Mesenchymal stem cell (in vitro differentiated cells and primary cell): ENCODE data around the gene SNX17.

Experiments
- DNase-seq: peaks from one replicate; pipeline ENCODE4 v3.0.0-alpha.2; 2013
- H2AFZ ChIP-seq: one replicate; pipeline ENCODE4 v1.6.1; 2013; ENCODE audit warnings: low read depth, mild to moderate bottlenecking, control low read depth, inconsistent platforms, low read length, moderate library complexity
- H2AK5ac ChIP-seq: 2 replicates; pipeline ENCODE4 v1.6.1; 2013; ENCODE audit warnings: low read length, moderate library complexity, mild to moderate bottlenecking, inconsistent platforms; ENCODE audit not compliant: severe bottlenecking
- H2BK120ac ChIP-seq: one replicate; pipeline ENCODE4 v1.6.1; 2013; ENCODE audit warnings: low read depth, mild to moderate bottlenecking, inconsistent platforms, low read length, moderate library complexity
- H2BK12ac ChIP-seq, 2 experiments: one replicate each; pipeline ENCODE4 v1.6.1; 2013; ENCODE audit warnings: inconsistent platforms in 2 of 2, low read length in 2 of 2, mild to moderate bottlenecking in 2 of 2, moderate library complexity in 2 of 2, control low read depth in 1 of 2
- H2BK15ac ChIP-seq: one replicate; pipeline ENCODE4 v1.6.1; 2013; ENCODE audit warnings: mild to moderate bottlenecking, low read depth, inconsistent platforms; ENCODE audit not compliant: poor library complexity, severe bottlenecking
- H2BK5ac ChIP-seq: 2 replicates; pipeline ENCODE4 v1.6.1; 2013; ENCODE audit warnings: low read depth, mild to moderate bottlenecking, low read length, control low read depth, inconsistent platforms; ENCODE audit not compliant: poor library complexity, severe bottlenecking
- H3K14ac ChIP-seq, 2 experiments: one replicate each; pipeline ENCODE4 v1.6.1; 2013; ENCODE audit warnings: inconsistent platforms in 2 of 2, low read length in 2 of 2, control low read depth in 1 of 2, mild to moderate bottlenecking in 1 of 2, moderate library complexity in 1 of 2
- H3K18ac ChIP-seq, 2 experiments: one replicate each; pipeline ENCODE4 v1.6.1; 2013; ENCODE audit warnings: inconsistent platforms in 2 of 2, low read length in 2 of 2, control low read depth in 1 of 2, low read depth in 1 of 2, mild to moderate bottlenecking in 1 of 2
- H3K23ac ChIP-seq, 2 experiments: one replicate each; pipeline ENCODE4 v1.6.1; 2013; ENCODE audit warnings: inconsistent platforms in 2 of 2, low read length in 2 of 2, mild to moderate bottlenecking in 2 of 2, moderate library complexity in 2 of 2, control low read depth in 1 of 2
- H3K27ac ChIP-seq: 2 replicates; pipeline ENCODE4 v1.5.1; 2013; ENCODE audit warnings: mild to moderate bottlenecking, moderate library complexity, low read length, control low read depth, inconsistent platforms; ENCODE audit not compliant: poor library complexity, severe bottlenecking
- H3K27me3 ChIP-seq, 2 experiments: 2 replicates each; pipeline versions ENCODE4 v1.6.1 to v1.7.0; 2013; ENCODE audit warnings: low read length in 2 of 2, mild to moderate bottlenecking in 2 of 2, moderate library complexity in 2 of 2, control low read depth in 1 of 2, inconsistent platforms in 1 of 2; ENCODE audit not compliant: control insufficient read depth in 1 of 2, insufficient read depth in 1 of 2
- H3K36me3 ChIP-seq, 2 experiments: 2 replicates each; pipeline versions ENCODE4 v1.6.1 to v1.7.0; 2013; ENCODE audit warnings: low read length in 2 of 2, control low read depth in 1 of 2, inconsistent platforms in 1 of 2, low read depth in 1 of 2, mild to moderate bottlenecking in 1 of 2; ENCODE audit not compliant: insufficient read depth in 2 of 2, control insufficient read depth in 1 of 2
- H3K4ac ChIP-seq, 2 experiments: one replicate each; pipeline ENCODE4 v1.6.1; 2013; ENCODE audit warnings: inconsistent platforms in 2 of 2, low read length in 2 of 2, mild to moderate bottlenecking in 2 of 2, moderate library complexity in 2 of 2, control low read depth in 1 of 2, low read depth in 1 of 2
- H3K4me1 ChIP-seq: 2 replicates; pipeline ENCODE4 v1.6.1; 2013; ENCODE audit warnings: low read depth, low read length, control low read depth; ENCODE audit not compliant: control insufficient read depth, insufficient read depth
- H3K4me2 ChIP-seq: 2 replicates; pipeline ENCODE4 v1.6.1; 2013; ENCODE audit warnings: low read length, mild to moderate bottlenecking, inconsistent platforms; ENCODE audit not compliant: poor library complexity, severe bottlenecking
- H3K4me3 ChIP-seq, 2 experiments: 2 replicates each; pipeline versions ENCODE4 v1.5.1 to v1.7.0; 2013; ENCODE audit warnings: low read length in 2 of 2, mild to moderate bottlenecking in 2 of 2, control low read depth in 1 of 2, low read depth in 1 of 2; ENCODE audit not compliant: insufficient read depth in 1 of 2
- H3K79me1 ChIP-seq: replicated peaks from 2 replicates; pipeline ENCODE4 v1.6.1; 2013; ENCODE audit warnings: mild to moderate bottlenecking, control low read depth, low read length, inconsistent platforms; ENCODE audit not compliant: poor library complexity, severe bottlenecking
- H3K9ac ChIP-seq: 2 replicates; pipeline ENCODE4 v1.7.0; 2013; ENCODE audit warnings: mild to moderate bottlenecking, low read length, moderate library complexity
- H3K9me3 ChIP-seq: 2 replicates; pipeline ENCODE4 v1.7.0; 2013; ENCODE audit warnings: mild to moderate bottlenecking, low read length; ENCODE audit not compliant: control insufficient read depth
- H4K8ac ChIP-seq: one replicate; pipeline ENCODE4 v1.6.1; 2013; ENCODE audit warnings: inconsistent platforms, mild to moderate bottlenecking, low read length, moderate library complexity
- H4K91ac ChIP-seq: one replicate; pipeline ENCODE4 v1.6.1; 2013; ENCODE audit warnings: mild to moderate bottlenecking, low read length, inconsistent platforms
- WGBS: methylation state at CpG from one replicate; pipeline ENCODE4 v1.1.7; 2013; ENCODE audit warnings: mixed read lengths; 5-methylcytosine and 5-hydroxymethylcytosine counted together

Gene SNX17

GRCh38 chr2:27416151-27416550 is 45.7 kb downstream of the SNX17 start:
- no peak overlapping the region for H2AK5ac ChIP-seq

GRCh38 chr2:27420996-27421395 is 50.6 kb downstream of the SNX17 start:
- Histone ChIP-seq H2AK5ac (no peak overlapping the region), H3K9ac (no peak overlapping the region), H2BK5ac (no peak overlapping the region), H4K8ac (no peak overlapping the region), H2AFZ (no peak overlapping the region), H3K4ac (no peak overlapping the region), H3K79me1 (no peaks in the 10 kb centered on the region), H3K23ac (no peak overlapping the region), H3K18ac (no peak overlapping the region), H3K4me1 (no peaks in the 10 kb centered on the region), H2BK12ac (no peak overlapping the region), H3K4me2 (no peak overlapping the region), H3K27ac (no peak overlapping the region), H3K4me3 (no peak overlapping the region), H4K91ac (no peak overlapping the region), H2BK15ac (no peak overlapping the region), H3K36me3 (no peaks in the 10 kb centered on the region), H3K9me3 (no peaks in the 10 kb centered on the region), H2BK120ac (no peak overlapping the region), H3K27me3 (no peaks in the 10 kb centered on the region), H3K14ac (no peak overlapping the region)
- no peak for DNase-seq

More at GRCh38 chr2:27416151-27416550, 45.7 kb downstream of the SNX17 start:
- H3K4me2 ChIP-seq = no peak overlapping the region
- no peak overlapping the region for H3K4ac ChIP-seq
- no peak overlapping the region for H2AFZ ChIP-seq
- no peaks in the 10 kb centered on the region for H3K9me3 ChIP-seq
- H3K79me1 ChIP-seq = no peaks in the 10 kb centered on the region
- no peak overlapping the region for H2BK120ac ChIP-seq
- H3K27ac ChIP-seq = no peak overlapping the region
- H3K18ac ChIP-seq = no peak overlapping the region
- no peak overlapping the region for H3K14ac ChIP-seq
- H2BK5ac ChIP-seq = no peak overlapping the region
- H4K91ac ChIP-seq = no peak overlapping the region
- no peaks in the 10 kb centered on the region for H3K27me3 ChIP-seq
- H3K36me3 ChIP-seq = no peaks in the 10 kb centered on the region
- H2BK12ac ChIP-seq = no peak overlapping the region
- H3K23ac ChIP-seq = peak overlapping the region in 1 of 2 experiments; percentile 50
- WGBS = 88% methylated on average over 6 of the region's 6 CpGs
- H3K4me3 ChIP-seq = no peak overlapping the region
- H3K9ac ChIP-seq = no peak overlapping the region
- no peak for DNase-seq
- no peaks in the 10 kb centered on the region for H3K4me1 ChIP-seq
- no peak overlapping the region for H4K8ac ChIP-seq
- no peak overlapping the region for H2BK15ac ChIP-seq

GRCh38 chr2:27421660-27422250 is 51.3 kb downstream of the SNX17 start:
- Histone ChIP-seq H3K79me1 (no peaks in the 10 kb centered on the region), H3K14ac (no peak overlapping the region), H2BK12ac (no peak overlapping the region), H3K36me3 (no peaks in the 10 kb centered on the region), H3K4ac (no peak overlapping the region), H4K91ac (no peak overlapping the region), H3K27me3 (no peaks in the 10 kb centered on the region), H3K18ac (no peak overlapping the region), H2AK5ac (no peak overlapping the region), H2AFZ (no peak overlapping the region), H3K4me2 (no peak overlapping the region), H2BK120ac (no peak overlapping the region), H2BK5ac (no peak overlapping the region), H2BK15ac (no peak overlapping the region), H4K8ac (no peak overlapping the region), H3K27ac (no peak overlapping the region), H3K9me3 (no peaks in the 10 kb centered on the region), H3K4me3 (no peak overlapping the region), H3K23ac (no peak overlapping the region), H3K4me1 (no peaks in the 10 kb centered on the region), H3K9ac (no peak overlapping the region)
- WGBS = 94% methylated on average over 2 of the region's 4 CpGs
- no peak for DNase-seq

- WGBS = 100% methylated on average over 2 of the region's 3 CpGs
- no peak for DNase-seq
Measured at GRCh38 chr2:27422958-27423357, 52.5 kb downstream of the SNX17 start.

More at GRCh38 chr2:27422958-27423357, 52.5 kb downstream of the SNX17 start:
- no peak overlapping the region for H3K27ac ChIP-seq
- H3K18ac ChIP-seq = no peak overlapping the region
- peaks cover 3% of the 10 kb centered on the region for H3K4me1 ChIP-seq
- no peaks in the 10 kb centered on the region for H3K36me3 ChIP-seq
- H4K91ac ChIP-seq = no peak overlapping the region
- no peak overlapping the region for H3K4ac ChIP-seq
- H2BK5ac ChIP-seq = no peak overlapping the region
- no peak overlapping the region for H4K8ac ChIP-seq
- no peak overlapping the region for H2AK5ac ChIP-seq
- H3K9me3 ChIP-seq = no peaks in the 10 kb centered on the region
- H3K9ac ChIP-seq = no peak overlapping the region
- no peaks in the 10 kb centered on the region for H3K79me1 ChIP-seq
- no peak overlapping the region for H2BK120ac ChIP-seq
- H3K23ac ChIP-seq = no peak overlapping the region
- H2BK15ac ChIP-seq = no peak overlapping the region
- no peak overlapping the region for H2AFZ ChIP-seq
- H3K4me2 ChIP-seq = no peak overlapping the region
- H3K27me3 ChIP-seq = no peaks in the 10 kb centered on the region
- H3K4me3 ChIP-seq = no peak overlapping the region
- no peak overlapping the region for H2BK12ac ChIP-seq
- H3K14ac ChIP-seq = no peak overlapping the region
